Frontal cortex (tissue), 4 donors: ENCODE measurements around the gene NDUFS2. TPM values are rescaled to one million over a fixed set of nuclear protein-coding genes. Genes with fewer than 3 reads are reported as not detected.

Experiments used
- DNase-seq, 2 donors: peaks; one replicate each; pipeline ENCODE4 v3.0.0; 2012; ENCODE audit warnings: low spot score in 2 of 2
- FAIRE-seq: peaks from 2 replicates; lab custom pipeline; 2012; peaks lifted over from hg19 to GRCh38; lab: Jason Lieb, UNC
- total RNA-seq: library from RNA; depleted of rRNA; stranded (reverse); fragments of >200 nt; gene quantifications from one replicate; pipeline ENCODE4 v1.2.3, GENCODE V29; 2014
- donor health status: control.
- donor health status: control.
- donor health status: control.

NDUFS2 gene
- total RNA-seq, 1 donor from 2014 or later = 143 TPM

DNA sequence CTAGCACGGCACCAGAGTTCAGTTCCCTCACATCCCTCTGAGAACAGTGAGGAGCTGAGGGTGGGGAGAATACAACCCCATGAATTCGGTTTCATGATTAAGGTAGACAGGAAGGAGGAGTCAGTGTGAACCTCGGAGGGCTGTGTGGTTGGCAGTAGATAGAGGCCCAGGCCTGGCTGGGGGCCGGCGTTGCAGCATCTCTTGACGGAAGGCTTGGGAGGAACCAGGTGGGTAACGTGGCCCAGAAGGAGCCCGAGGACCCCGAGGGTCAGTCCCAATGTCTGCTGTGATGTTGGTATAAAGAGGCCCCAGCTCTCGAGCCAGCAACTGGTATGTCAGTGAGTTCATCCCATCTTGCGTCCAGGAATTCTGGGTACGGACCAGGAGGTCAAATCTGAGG is 30.5 kb upstream of the NDUFS2 start:
- DNase-seq (no peak), FAIRE-seq (no peak)

DNA sequence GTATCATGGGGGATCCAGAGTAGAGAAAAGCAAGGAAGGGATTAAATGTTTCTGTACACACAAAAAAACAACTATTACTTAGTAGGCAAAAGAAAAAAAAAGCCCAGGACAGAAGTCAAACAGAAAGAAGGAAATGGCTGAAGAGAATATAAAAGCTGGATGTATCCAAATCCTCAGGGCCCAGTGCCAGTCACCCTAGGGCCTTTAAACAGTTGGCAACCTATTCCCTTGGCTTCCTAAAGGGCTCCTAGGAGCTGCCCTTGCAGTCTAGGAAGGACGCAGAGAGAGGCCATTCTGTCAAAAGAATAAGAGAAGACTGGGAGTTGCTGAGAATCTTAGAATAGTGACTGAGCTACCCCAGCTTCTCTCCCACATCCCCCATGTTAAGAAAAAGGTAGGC is 29.8 kb upstream of the NDUFS2 start:
- FAIRE-seq (no peak), DNase-seq (no peak)

DNA sequence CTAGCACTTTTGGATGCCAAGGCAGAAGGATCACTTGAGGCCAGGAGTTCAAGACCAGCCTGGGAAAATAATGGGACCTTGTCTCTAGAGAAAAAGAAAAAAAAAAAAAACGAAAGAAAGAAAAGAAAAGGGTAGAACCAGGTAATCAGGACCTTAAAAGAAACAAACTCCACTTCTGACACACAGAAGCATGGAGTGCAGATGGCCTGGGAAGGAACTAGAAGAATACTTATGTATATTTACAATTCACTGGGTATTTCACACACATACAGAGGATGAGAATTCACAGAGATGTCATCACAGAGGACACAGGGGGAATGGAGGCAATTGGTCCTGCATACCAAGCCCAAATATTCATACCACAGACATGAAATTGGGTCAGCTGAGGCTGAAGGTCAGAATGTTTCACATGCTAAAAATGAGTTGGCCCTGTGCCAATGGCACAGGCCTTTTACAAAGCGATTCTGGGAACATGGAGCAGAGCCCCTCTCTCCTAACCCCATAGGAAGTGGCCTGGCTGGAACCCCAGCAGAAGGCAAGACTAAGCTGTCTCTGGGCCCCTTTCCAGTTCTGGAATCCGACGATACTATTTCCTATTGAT is 29.3 kb upstream of the NDUFS2 start:
- FAIRE-seq (no peak), DNase-seq (no peak)

DNA sequence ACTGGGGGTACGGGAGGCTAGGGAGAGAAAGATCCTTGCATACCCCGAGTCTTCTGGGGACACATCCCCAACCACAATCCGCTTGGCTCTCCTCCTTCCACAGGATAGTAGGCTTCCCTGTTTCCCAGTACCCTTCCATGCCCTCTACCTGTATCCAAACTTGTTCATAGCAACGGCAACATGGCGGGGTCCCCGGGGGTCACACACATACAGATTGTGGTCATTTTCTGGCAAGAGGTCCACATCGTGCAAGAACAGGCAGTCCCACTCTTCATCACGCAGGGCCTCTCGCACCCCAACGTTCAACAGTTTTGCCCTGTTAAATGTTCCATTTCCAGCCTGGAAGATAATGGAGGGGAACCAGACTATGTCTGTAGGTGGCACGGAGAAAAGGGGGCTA is 28.5 kb upstream of the NDUFS2 start:
- FAIRE-seq (no peak), DNase-seq (no peak)

DNA sequence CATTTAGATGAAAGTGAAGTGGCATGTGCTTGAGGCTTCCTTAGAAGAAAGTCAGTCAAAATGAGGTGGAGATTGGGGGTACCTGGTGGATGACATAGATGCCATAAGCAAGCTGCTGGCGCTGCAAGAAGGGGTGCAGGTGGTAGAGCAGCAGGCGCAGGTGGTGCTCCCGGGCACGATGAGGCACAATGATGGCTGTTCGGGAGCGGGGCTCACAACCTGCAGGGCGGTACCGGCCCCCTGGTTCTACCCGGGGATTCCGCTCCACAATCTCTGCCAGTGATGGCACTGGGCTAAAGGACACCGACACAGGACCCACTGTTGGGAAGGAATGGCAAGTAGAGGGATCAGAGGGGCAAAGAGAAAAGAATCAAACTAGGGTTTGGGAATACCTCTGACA is 27.3 kb upstream of the NDUFS2 start:
- DNase-seq = no peak
- no peak for FAIRE-seq

DNA sequence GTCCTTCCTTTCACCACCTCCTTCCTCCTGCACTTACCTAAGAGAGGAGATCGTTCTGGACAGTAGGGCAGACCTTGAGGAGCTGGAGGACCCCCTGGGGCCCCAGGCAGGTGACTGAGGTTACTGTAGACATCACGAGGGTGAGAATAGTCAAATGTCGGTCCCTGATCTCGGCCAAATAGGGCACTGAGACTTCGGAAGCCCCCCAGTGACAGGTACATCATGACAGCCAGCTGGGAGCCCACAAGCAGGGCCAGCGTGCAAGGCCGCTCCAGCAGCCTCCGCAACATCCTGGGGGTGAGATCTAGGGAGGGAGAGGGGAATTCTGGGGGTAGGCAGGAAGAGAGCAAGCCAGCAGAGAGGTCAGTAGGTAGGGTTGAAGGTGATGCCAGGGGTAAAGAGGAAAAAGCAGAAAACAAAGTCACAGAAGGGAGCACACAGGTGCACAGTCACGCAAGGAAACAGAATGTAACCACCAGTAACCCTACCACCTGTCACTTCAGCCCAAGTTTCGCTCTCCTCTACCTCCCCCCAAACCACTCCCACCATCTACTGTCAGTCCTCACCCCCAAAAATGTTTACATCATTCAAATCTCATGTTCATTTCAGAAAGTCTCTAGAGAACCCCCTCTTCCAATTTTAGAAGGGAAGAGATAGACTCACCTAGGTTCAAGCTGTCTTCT is 26.3 kb upstream of the NDUFS2 start:
- no peak for FAIRE-seq
- DNase-seq = no peak

DNA sequence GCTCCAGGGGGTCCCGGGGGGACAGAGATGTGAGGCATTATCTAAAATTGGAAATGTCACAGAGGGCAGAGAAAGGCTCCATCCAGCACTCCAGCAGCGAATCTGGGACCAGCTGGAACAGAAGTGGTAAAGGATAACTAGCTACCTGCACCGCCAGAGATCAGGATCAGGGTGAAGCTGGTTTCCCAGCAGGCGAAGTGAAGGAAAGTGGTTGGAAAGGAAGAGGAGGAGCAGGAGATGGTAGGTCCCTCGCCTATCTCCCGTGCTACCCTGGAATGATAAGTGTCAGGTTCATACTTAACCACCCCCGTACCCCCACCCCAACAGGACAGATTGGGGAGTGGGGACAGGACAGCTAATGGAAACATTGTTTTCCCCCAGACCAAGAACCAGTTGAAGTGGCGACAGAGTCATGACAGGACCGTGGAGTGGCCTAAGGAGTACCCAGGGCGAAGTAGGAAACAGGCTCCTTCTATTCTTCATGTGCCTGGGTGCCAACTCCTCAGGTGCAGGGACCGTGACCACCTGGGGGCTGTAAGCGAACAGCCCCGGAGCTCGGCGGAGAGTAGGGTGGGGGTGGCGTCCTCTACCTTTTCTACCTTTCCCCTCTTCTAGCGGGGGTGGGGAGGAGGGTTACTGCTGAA is 25.6 kb upstream of the NDUFS2 start:
- FAIRE-seq (no peak), DNase-seq (no peak)

DNA sequence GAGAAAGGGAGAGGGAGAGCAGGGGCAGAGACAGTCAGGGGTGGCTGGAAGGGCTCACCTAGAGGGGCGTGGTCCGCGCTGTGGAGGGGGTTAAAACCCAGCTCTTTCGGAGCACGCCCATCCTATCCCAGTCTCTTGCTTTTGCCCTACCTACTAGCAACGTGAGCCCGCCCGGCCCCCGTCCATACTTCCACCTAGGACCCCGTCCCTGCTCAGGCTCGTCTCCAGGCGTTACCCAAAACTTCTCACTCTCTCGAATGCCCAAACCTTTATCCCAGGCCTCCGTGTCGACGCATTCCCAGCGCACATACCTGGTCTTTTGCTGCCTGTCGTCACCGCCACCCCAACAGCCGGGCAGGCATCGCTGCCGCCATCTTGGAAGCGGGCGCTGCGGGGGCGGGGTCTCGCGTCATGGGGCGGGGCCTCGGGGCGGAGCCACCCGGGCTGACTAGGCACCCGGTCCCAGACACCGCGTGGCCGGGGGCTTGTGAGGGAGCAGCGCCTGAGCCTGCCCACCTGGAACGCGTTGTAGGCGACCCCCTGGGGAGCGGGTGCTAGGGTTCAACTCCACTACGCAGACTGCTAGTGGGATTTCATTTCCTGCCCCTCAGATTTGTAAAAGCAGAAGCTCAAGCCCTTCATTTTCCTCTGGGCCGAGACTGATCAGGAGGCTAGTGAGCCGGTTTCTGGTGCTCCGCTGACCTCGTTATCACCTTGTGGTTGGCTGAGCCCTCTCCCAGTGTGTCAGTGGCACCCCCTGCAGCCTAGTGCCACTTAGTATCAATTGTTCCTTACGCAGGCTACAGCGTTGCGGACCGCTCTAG is 24.8 kb upstream of the NDUFS2 start, which contains the start of gene B4GALT3:
Gene B4GALT3, minus strand, starts transcription at position 396 of the 824 bp plus-strand sequence. CDS start 1,447 bp downstream, outside the sequence.
- DNase-seq (peak; percentile 87 to 98), FAIRE-seq (no peak)

DNA sequence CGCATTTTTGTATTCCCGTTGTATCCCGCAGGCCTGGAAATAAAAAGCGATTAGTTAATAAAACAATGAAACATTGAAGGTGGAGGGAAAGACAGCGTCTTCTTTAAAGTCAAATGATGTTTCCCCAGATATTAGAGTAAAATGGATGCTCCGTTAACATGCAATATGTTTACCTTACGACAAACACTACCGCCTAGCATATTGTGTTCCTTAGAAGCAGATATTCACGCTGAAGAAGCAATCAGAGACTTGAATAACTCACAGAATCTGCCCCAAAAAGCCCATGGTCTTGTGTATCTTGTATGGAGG is 24.3 kb upstream of the NDUFS2 start:
- DNase-seq = no peak
- FAIRE-seq = no peak

DNA sequence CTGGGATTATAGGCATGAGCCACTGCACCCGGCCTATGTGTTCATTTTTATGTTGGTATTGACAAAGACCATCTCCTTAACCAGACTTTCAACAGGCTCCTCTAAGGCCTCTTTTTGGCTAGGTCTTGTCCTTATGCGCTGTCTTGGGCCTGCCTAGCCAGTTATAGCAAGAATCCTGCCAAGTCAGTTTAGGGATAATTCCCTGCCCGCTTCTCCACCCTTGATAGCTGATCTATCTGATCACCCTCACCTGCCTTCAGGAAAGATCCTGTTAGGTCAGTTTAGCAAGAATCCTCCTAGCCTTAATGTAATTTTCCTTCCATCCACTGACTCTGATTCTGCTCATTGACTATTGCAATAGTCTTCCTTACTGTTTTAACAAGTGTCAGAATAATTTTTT is 22.5 kb upstream of the NDUFS2 start:
- FAIRE-seq (no peak), DNase-seq (no peak)

DNA sequence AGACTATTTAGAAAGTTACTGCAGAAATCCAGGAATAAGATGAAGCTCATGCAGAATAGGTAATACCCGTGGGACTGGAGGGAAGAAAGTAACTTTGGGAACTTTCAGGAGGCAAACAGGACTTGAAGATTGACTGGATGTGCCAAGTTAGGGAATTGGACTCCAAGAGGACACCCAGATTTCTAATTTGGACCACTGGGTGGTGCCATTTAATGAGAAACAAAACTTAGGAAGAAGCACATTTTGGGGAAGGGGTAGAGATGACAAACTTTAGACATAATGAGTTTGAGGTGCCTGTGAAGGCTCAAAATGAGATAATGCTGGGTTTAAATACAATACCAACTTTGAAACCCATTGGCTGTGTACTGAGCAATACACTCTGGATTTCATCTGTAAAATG is 21.5 kb upstream of the NDUFS2 start:
- FAIRE-seq (no peak), DNase-seq (no peak)

DNA sequence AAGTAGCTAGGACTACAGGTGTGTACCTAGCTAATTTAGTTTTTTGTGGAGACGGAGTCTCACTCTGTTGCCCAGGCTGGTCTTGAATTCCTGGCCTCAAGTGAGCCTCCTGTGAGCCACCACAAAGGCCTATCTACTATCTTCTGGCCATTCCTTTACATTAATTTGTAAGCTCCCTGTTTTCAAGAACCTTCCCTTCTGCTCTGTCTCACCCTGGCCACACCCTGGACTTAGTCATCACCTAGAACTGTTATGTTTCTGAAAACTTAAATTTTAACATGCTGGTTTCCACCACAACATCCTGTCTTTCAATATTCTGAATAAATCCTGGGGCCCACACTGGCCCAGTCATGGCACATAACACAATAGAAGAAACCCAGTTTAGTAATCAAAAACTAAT is 20.0 kb upstream of the NDUFS2 start:
- FAIRE-seq = no peak
- DNase-seq = no peak

DNA sequence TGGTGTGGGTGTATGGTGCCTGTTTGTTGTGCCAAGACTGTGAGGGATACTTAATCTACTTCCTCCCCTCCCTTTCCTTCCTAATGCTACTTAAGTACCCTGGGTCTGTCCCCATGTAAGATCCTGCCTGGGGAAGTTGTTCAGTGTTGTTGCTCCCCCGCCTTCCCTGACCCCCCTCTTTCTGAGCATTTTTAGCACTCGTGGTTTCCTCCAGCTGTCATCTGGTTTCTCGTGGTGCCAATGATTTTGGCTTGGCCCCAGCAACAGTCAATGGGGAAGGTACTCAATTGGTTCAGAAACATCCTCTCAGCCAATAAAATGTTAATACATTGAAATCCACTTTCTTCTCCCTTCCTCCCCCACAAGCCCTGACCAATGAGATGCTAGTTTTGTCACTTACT is 16.9 kb upstream of the NDUFS2 start:
- no peak for FAIRE-seq
- DNase-seq = peak in 1 of 2 donors; percentile 59

DNA sequence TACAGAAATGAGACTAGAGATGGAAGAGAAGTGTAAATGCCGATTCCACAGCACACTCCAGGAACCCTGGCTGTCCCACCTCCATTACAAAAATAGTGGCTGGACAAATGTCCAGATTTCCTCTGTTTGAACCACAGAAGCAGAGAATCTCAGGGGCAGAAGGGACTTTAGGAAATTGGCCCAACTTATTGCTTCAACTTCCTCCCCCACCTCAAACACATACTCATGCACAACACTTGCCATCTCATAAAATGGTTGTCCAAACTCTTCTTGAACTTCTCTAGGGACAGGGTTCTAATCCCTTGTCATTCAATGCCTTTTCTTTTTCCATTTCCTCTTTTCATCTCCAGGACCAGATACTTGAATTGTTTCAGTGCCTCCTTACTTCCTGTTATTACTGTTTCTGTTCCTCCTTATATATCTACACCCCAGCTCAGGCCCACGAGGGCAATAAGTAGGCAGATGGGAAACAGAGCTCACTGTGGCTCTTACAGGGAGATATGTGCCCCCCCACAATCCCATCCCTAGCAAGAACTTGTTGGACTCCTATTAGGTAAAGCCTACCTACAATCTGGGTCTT is 16.3 kb upstream of the NDUFS2 start:
- DNase-seq = no peak
- no peak for FAIRE-seq

DNA sequence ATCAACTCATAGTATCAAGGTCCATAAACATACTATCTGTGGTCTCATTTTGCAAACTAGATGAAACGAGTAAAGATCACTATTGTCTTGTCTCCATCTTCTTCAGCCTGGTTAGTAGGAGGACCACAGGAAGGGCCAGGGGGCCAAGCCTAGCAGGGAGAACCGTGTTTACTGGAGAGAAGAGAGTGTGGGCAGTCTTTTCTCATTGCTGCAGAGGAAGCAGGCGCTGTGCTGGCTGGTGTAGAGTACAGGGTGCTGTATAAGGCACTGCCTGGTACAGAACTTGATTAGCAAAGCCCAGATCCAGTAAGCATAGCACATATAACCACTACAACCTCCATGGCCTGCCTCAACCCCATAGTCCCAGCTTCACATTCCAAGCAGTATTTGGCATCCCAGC is 14.9 kb upstream of the NDUFS2 start:
- DNase-seq = no peak
- no peak for FAIRE-seq

DNA sequence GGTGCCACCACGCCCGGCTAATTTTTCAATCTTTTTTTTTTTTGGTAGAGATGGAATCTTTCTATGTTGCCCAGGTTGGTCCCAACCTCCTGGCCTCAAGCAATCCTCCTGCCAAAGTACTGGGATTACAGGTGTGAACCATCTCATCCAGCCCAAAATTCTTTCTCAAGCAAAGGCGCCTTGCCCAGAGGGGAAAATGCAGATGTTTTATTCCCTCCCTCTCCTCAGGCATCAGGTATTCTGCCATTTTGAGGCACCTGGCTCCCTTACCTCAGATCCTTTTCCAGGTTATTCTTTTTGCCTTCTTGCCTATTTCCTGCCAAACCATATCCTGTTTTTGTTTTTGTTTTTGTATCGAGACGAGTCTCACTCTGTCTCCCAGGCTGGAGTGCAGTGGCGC is 13.8 kb upstream of the NDUFS2 start:
- DNase-seq (no peak), FAIRE-seq (no peak)

DNA sequence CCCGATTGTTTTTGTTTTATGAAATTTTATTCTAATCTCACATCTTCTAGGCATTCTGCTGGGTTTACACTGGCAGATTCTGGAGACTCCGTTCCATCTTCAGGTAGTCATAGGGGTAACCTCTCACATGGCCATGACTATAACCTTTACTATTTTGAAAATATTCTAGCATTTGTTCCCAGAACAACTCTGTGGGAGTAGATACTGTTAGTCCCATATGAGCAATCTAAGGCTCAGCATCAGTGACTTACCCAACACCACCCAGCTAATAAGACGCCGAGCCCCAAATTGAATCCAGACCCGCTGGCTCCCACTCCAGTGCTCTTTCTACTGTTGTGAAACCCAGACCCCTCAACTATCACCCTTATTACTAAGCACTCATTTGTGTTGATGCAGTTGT is 13.1 kb upstream of the NDUFS2 start:
- FAIRE-seq (no peak), DNase-seq (no peak)

DNA sequence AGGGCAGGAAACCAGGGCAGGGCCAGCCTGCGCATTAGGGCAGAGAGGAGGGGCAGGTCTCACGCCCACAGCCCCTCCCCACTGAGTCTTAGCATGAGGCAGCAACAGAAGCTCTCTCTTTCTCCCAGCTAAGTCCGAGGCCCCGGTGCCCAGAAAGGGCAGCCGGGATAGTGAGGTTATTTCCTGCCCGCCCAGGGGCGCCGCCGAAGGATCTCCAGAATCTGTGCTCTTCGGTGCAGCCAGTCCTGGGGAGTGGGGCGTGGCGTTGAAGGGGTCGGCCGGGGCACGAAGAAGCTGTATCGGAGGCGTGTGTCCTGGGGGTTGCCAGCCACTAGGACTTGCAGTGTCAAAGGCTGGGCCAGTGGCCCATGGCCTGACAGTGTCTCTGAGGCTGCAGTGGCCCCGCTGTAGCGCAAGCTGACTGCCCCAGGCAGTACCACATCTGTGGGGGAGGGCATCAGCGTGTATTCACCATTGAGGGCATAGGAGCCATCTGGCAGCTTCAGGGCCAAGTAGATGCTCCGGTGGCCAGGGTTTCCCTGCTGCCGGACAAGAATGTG is 11.1 kb upstream of the NDUFS2 start:
- no peak for DNase-seq
- FAIRE-seq = no peak

DNA sequence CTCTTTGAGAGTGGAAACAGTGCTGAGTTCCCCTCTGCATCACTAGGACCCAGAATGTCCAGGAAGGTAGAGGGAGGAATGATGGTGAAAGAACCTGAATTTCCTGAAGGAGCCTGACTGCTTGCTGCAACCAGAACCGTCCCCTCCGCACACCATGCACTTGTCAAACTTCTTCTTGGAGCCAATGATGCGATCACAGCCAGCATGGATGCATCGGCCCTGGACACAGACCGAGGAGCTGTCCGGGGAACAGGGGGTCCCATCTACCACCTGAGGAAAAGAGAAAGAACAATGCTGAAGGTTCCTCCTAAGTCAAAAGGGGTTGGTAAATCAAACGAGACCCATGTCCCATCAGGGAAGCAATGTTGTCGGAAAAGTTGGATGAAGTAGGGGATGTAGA is 10.2 kb upstream of the NDUFS2 start:
- DNase-seq (no peak), FAIRE-seq (no peak)
